ENCODE data around the gene CAPN15.

CAPN15 gene

DNA sequence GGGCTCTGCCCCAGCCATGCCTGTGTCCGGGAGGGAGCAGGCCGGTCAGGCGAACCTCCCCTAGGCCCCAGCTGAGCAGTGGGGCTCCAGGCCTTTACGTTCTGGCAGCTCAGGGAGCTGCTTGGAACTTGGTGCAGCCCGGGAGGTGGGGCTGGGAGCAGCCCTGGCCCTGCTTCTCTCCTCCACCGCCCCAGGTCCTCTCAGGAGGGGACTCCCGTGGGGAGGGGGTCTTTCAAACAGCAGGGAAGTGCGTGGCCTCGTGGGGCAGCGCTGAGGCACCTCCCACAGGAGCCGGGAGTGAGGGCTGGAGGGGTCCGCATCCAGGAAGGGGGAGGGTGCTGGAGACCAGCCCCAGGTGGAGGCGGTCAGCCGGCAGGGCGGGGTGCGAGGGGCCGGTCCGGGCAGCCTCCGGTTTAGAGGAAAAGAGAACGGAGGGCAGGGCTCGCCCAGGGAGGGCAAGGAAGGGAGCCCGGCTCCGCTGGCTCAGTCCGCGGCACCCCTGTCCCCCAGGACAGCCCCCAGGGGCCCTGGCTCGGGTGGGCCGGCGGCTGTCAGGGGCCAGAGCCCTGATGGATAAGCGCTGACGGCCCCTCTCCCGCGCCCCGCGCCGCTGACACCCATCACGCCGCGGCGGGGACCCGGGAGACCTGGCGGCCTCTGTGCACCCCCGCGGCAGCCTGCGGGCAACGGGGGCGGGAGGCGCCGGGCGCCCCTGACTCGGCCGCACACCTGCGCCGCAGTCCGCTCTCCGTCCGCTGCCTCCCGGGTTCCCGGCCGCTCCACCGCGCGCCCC, 32.1 kb downstream of the CAPN15 start:
- H3K4me3 ChIP-seq (ENCODE audit: extremely low read depth, insufficient read depth, low read length, poor library complexity, severe bottlenecking), result no peak overlapping the region
- WGBS, 2 experiments (ENCODE audit: insufficient coverage in 2 of 2), result 14 to 17% methylated on average over 37 to 51 of the region's 62 CpGs
- H3K9me3 ChIP-seq (ENCODE audit: control insufficient read depth, low read length), result no peaks in the 10 kb centered on the region
- peaks cover 4% of the 10 kb centered on the region for H3K4me1 ChIP-seq (ENCODE audit: control insufficient read depth, insufficient read depth, low read length, poor library complexity, severe bottlenecking)
- H3K27ac ChIP-seq (ENCODE audit: low read depth, low read length, severe bottlenecking), result no peak overlapping the region
- H3K36me3 ChIP-seq (ENCODE audit: control insufficient read depth, insufficient read depth, low read length), result no peaks in the 10 kb centered on the region

GRCh38 chr16:560204-560700, 32.7 kb downstream of the CAPN15 start, which contains the start of gene PRR35:
TSS of gene PRR35 (plus strand) at chr16:560394. CDS start at chr16:563295, 2,901 bp downstream.
- peak within 1 kb of the TSS; percentile 5 for H3K4me3 ChIP-seq (ENCODE audit: extremely low read depth, insufficient read depth, low read length, poor library complexity, severe bottlenecking)

DNA sequence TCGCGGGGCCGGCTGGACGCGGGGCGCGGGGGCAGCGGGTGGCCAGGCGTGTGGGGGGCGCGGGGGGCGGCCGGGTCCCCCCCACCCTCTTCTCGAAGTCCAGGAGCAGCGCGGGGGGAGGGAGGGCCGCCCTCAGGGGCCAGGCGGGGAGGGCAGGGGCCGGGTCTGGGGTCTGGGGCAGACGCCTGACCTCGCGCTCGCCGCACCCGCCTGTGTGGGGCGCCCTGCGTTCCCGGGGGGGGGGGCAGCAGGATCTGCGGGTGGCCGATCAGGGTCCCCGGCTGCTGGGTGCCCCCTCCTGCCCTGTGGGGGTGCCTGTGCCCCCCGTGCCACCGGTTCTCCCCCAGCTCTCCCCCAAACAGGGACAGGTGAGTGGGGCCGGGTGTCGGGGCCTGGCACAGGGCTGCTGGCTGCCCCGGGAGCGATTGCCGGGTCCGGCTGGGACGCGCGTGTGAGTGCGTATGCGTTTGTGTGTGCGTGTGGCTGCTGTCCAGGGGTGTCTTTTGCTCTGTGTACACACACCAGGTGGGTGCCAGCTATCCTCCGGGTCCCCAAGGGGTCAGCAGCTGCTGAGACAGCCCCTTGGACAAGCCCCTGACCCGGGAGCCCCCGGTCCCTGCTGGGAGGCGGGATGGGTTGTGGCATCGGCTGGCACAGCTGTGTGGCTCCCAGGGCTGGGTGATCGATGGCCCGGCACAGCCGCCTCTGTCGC, 33.3 kb downstream of the CAPN15 start:
- no peak overlapping the region for H3K4me3 ChIP-seq (ENCODE audit: extremely low read depth, insufficient read depth, low read length, poor library complexity, severe bottlenecking)
- peaks cover 6% of the 10 kb centered on the region for H3K4me1 ChIP-seq (ENCODE audit: control insufficient read depth, insufficient read depth, low read length, poor library complexity, severe bottlenecking)
- no peaks in the 10 kb centered on the region for H3K9me3 ChIP-seq (ENCODE audit: control insufficient read depth, low read length)
- 60% methylated on average over 31 of the region's 54 CpGs for whole genome bisulfite sequencing, 2 experiments (ENCODE audit: insufficient coverage in 2 of 2)
- no peak overlapping the region for H3K27ac ChIP-seq (ENCODE audit: low read depth, low read length, severe bottlenecking)
- H3K36me3 ChIP-seq (ENCODE audit: control insufficient read depth, insufficient read depth, low read length), result no peaks in the 10 kb centered on the region

More at GRCh38 chr16:560204-560700, 32.7 kb downstream of the CAPN15 start, which contains the start of gene PRR35:
- WGBS, 2 experiments (ENCODE audit: insufficient coverage in 2 of 2), result 1 to 2% methylated on average over 42 to 58 of the region's 84 CpGs
- H3K36me3 ChIP-seq (ENCODE audit: control insufficient read depth, insufficient read depth, low read length), result no peaks in the 10 kb centered on the region
- no peaks in the 10 kb centered on the region for H3K9me3 ChIP-seq (ENCODE audit: control insufficient read depth, low read length)
- H3K4me1 ChIP-seq (ENCODE audit: control insufficient read depth, insufficient read depth, low read length, poor library complexity, severe bottlenecking), result no peaks in the 10 kb centered on the region
- no peak within 1 kb of the TSS for H3K27ac ChIP-seq (ENCODE audit: low read depth, low read length, severe bottlenecking)

GRCh38 chr16:561413-561794, 33.9 kb downstream of the CAPN15 start:
- Histone ChIP-seq H3K36me3 (ENCODE audit: control insufficient read depth, insufficient read depth, low read length) (no peaks in the 10 kb centered on the region), H3K4me1 (ENCODE audit: control insufficient read depth, insufficient read depth, low read length, poor library complexity, severe bottlenecking) (peaks cover 11% of the 10 kb centered on the region), H3K4me3 (ENCODE audit: extremely low read depth, insufficient read depth, low read length, poor library complexity, severe bottlenecking) (no peak overlapping the region), H3K27ac (ENCODE audit: low read depth, low read length, severe bottlenecking) (no peak overlapping the region), H3K9me3 (ENCODE audit: control insufficient read depth, low read length) (no peaks in the 10 kb centered on the region)
- 88 to 92% methylated on average over 12 to 15 of the region's 15 CpGs for WGBS, 2 experiments (ENCODE audit: insufficient coverage in 2 of 2)

GRCh38 chr16:561957-562938, 34.7 kb downstream of the CAPN15 start:
- H3K4me3 ChIP-seq (ENCODE audit: extremely low read depth, insufficient read depth, low read length, poor library complexity, severe bottlenecking), result no peak overlapping the region
- H3K36me3 ChIP-seq (ENCODE audit: control insufficient read depth, insufficient read depth, low read length), result no peaks in the 10 kb centered on the region
- H3K27ac ChIP-seq (ENCODE audit: low read depth, low read length, severe bottlenecking), result no peak overlapping the region
- WGBS, 2 experiments (ENCODE audit: insufficient coverage in 2 of 2), result 89 to 93% methylated on average over 32 to 38 of the region's 43 CpGs
- H3K4me1 ChIP-seq (ENCODE audit: control insufficient read depth, insufficient read depth, low read length, poor library complexity, severe bottlenecking), result peaks cover 19% of the 10 kb centered on the region
- no peaks in the 10 kb centered on the region for H3K9me3 ChIP-seq (ENCODE audit: control insufficient read depth, low read length)

- Histone ChIP-seq H3K4me3 (ENCODE audit: extremely low read depth, insufficient read depth, low read length, poor library complexity, severe bottlenecking) (no peak overlapping the region), H3K4me1 (ENCODE audit: control insufficient read depth, insufficient read depth, low read length, poor library complexity, severe bottlenecking) (peaks cover 19% of the 10 kb centered on the region), H3K27ac (ENCODE audit: low read depth, low read length, severe bottlenecking) (no peak overlapping the region), H3K36me3 (ENCODE audit: control insufficient read depth, insufficient read depth, low read length) (no peaks in the 10 kb centered on the region), H3K9me3 (ENCODE audit: control insufficient read depth, low read length) (no peaks in the 10 kb centered on the region)
- 88 to 93% methylated on average over 25 of the region's 30 CpGs for WGBS, 2 experiments (ENCODE audit: insufficient coverage in 2 of 2)
These were observed 35.6 kb downstream of the CAPN15 start for GRCh38 chr16:563072-563644.

DNA sequence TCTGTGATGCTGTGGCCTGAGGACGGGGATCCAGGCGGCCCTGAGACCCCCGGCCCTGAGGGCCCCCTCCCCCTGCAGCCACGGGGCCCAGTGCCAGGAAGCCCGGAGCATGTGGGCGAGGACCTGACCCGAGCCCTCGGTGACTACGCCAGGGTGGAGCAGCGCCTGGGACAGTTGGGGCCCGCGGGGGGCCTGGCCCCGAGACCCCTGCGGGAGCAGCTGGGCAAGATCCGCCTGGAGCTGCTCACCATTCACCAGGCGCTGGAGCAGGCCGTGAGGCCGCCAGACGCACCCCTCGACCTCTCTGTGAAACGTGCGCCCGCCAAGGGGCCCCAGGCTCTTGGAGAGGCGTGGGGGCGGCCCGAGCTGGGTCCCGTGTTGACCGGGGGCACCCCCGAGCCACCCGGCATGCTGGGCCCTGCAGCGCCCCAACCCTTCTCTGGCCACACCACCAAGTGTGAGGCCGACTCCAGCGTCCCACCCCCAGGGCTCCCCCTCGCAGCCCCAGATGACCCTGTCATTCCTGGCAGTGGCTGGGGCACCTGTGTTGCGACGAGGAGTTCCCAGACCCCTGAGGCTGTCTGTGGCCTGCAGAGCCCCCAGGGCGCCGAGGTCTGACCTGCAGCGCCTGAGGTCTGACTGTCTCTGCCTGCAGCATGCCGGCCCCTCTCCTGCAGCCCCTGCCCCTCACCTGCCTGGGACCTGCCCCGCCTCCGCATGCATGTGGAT, 37.3 kb downstream of the CAPN15 start:
- Histone ChIP-seq H3K27ac (ENCODE audit: low read depth, low read length, severe bottlenecking) (no peak overlapping the region), H3K4me3 (ENCODE audit: extremely low read depth, insufficient read depth, low read length, poor library complexity, severe bottlenecking) (no peak overlapping the region), H3K36me3 (ENCODE audit: control insufficient read depth, insufficient read depth, low read length) (no peaks in the 10 kb centered on the region), H3K4me1 (ENCODE audit: control insufficient read depth, insufficient read depth, low read length, poor library complexity, severe bottlenecking) (peaks cover 23% of the 10 kb centered on the region), H3K9me3 (ENCODE audit: control insufficient read depth, low read length) (no peaks in the 10 kb centered on the region)
- 93 to 95% methylated on average over 39 to 41 of the region's 42 CpGs for WGBS, 2 experiments (ENCODE audit: insufficient coverage in 2 of 2)

- Histone ChIP-seq H3K36me3 (ENCODE audit: control insufficient read depth, insufficient read depth, low read length) (no peaks in the 10 kb centered on the region), H3K9me3 (ENCODE audit: control insufficient read depth, low read length) (no peaks in the 10 kb centered on the region), H3K27ac (ENCODE audit: low read depth, low read length, severe bottlenecking) (peak overlapping the region; percentile 72), H3K4me1 (ENCODE audit: control insufficient read depth, insufficient read depth, low read length, poor library complexity, severe bottlenecking) (peaks cover 23% of the 10 kb centered on the region), H3K4me3 (ENCODE audit: extremely low read depth, insufficient read depth, low read length, poor library complexity, severe bottlenecking) (no peak overlapping the region)
- 60 to 65% methylated on average over 29 of the region's 35 CpGs for WGBS, 2 experiments (ENCODE audit: insufficient coverage in 2 of 2)
These were observed 38.2 kb downstream of the CAPN15 start for GRCh38 chr16:565419-566330.
